GM21367 (cell line): Measurements from ENCODE around the gene CXorf38.
"Not testable (repeated sequence)": the region's sequence is repeated elsewhere in the genome, so short reads cannot be mapped to it uniquely, and the experiment has no call there.

Experiments used
- ATAC-seq: cut with Tn5 transposase; IDR thresholded peaks from one replicate; pipeline ENCODE4 v1.9.1; 2021; ENCODE audit not compliant: unreplicated experiment

Gene CXorf38

GRCh38 chrX:40628506-40628905 is 18.9 kb downstream of the CXorf38 start:
- no peak for ATAC-seq

GRCh38 chrX:40625294-40625693 is 22.1 kb downstream of the CXorf38 start:
- no peak for ATAC-seq

DNA sequence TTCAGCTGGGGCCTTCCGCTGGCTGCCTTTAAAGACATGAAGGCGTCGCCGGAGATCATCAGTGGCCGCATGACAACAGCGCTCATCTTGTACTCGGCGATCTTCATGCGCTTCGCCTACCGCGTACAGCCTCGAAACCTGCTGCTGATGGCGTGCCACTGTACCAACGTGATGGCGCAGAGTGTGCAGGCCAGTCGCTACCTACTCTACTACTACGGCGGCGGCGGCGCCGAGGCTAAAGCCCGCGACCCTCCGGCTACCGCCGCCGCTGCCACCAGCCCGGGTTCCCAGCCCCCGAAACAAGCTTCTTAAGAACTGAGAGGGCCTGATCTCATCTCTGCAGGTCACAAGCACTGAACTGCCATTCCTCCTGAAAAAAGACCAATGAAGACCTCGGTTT is 23.7 kb downstream of the CXorf38 start:
- ATAC-seq: no peak

GRCh38 chrX:40623139-40623536 is 24.2 kb downstream of the CXorf38 start, which contains the start of gene MPC1L:
MPC1L (plus strand) TSS chrX:40623428; CDS start chrX:40623566, 138 bp downstream.
- no peak for ATAC-seq

DNA sequence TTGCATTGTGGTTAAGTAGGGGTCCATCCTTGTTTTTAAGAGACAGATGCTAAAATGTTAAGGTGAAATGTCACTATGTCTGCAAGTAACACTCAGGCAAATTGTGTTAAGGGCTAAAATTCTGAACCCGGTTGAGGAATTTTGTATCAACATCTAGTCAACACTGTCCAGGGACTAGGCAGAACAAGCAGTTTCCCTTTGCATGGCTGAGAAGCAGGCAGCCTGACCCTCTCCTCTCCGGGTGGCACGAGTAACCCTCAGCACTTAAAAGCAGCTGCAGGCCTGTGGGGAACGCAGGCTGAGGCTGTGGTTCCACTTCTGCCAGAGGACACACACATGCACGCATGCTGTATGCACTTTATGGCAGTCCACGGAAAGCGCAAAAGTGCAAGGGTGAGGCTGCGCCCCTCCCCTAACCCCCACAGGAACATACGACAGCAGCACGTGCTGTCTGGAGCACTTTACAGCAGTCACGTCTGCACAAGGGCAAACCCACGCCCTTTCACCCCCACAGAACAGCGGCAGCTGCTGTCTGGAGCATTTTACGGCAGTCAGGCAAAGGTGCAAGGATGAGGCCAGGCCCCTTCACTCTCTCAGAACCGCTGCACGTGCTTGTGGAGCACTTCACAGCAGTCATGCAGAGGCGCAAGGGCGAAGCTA is 24.8 kb downstream of the CXorf38 start:
- no peak for ATAC-seq

GRCh38 chrX:40617566-40617965 is 29.8 kb downstream of the CXorf38 start:
- no peak for ATAC-seq

GRCh38 chrX:40615976-40616375 is 31.4 kb downstream of the CXorf38 start:
- no peak for ATAC-seq

- ATAC-seq: no peak
These were observed 34.9 kb downstream of the CXorf38 start for GRCh38 chrX:40612511-40612910.

- no peak for ATAC-seq
These were observed 40.0 kb downstream of the CXorf38 start for GRCh38 chrX:40607381-40607780.

DNA sequence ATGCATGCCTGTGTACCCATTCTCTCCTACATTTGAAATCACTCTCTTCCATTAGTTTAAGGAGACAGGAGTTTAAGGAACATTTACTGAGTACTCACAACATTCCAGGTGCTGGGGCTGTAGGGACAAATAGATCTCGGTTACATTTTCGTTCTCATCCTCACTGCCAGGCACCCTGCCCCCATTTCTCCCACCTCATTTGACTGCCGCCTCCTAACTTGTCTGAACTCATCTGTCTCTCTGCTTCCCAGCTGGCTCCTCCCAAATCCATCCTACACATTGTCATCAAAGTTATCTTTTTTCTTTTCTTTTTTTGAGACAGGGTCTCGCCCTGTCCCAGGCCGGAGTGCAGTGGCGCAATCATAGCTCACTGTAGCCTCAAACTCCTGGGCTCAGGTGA is 43.9 kb downstream of the CXorf38 start:
- no peak for ATAC-seq

- ATAC-seq: not testable (repeated sequence)
These were observed 57.6 kb downstream of the CXorf38 start for GRCh38 chrX:40589616-40590321.

GRCh38 chrX:40587623-40588022 is 59.7 kb downstream of the CXorf38 start:
- not testable (repeated sequence) for ATAC-seq

GRCh38 chrX:40582811-40583210 is 64.5 kb downstream of the CXorf38 start:
- no peak for ATAC-seq

DNA sequence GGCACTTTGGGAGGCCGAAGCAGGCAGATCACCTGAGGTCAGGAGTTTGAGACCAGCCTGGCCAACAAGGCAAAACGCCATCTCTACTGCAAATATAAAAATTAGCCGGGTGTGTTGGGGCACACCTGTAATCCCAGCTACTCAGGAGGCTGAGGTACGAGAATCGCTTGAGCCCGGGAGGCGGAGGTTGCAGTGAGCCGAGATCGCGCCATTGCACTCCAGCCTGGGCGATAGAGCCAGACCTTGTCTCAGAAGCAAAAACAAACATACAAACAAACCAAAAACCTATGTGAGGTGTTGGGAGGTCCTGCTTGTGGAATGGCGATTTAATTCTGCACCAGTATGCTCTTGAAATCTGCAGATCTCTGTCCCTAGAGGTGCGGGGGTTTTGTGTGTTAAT is 65.2 kb downstream of the CXorf38 start:
- ATAC-seq: not testable (repeated sequence)

DNA sequence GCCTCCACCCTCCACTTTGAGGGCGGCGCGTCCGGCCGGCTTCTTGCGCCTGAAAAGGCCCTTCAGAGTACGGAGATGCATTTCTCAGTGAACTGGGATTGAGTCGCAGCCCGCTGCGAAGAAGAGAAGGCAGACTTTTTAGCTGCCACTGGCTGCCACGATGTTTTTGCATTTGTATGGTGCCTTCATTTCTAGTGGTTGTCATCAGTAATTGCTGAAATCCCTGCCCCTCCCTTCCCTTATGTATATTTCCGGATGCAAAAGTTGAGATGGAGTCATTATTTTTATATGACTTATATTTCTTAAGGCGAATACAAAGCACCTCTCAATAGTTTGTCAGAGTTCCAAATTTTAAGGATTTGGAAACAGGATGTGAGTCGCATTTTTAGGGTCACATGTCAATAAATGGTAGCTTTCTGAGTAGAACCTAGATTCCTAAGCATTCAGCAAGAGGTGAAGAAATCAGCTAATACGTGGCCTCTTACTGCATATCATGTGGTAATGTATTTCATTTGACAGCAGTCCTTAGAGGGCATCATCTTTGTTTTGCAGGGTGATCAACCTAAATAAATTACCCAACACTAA is 65.9 kb downstream of the CXorf38 start:
- ATAC-seq: no peak

DNA sequence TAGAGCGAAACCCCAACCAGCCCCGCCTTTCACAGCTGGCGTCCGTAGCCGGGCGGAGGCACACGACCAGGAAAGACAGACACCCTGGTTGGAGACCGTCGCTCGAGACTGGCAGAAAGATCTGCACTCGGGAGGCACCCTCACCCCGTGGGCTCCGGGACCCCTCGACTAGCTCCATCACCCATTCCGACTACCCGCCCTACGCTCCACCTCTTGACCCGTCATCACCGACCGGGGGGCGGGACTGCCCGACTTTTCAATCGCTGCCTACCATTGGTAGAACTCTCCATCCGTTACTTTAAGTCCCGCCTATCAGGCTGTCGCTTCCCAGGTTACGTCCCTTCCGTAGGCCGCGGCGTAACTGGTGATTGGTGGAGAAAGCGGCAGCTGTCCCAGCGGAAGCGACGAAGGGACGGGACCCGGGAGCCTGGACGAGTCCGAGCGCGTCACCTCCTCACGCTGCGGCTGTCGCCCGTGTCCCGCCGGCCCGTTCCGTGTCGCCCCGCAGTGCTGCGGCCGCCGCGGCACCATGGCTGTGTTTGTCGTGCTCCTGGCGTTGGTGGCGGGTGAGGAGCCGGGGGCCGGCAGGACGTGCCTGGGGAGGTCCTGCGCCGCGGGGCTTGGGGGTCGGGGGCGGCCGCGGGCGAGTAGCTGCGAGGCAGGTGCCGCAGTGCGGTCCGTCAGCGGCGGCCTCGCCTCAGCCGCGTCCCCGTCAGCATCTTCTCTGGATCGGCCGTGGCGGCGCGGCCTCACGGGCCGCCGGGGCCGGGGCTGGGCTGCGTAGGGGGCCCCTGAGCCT is 66.6 kb downstream of the CXorf38 start, which contains the start of gene ATP6AP2:
Gene ATP6AP2, plus strand, starts transcription at position 434 of the 799 bp plus-strand sequence. Its CDS starts 96 bp downstream, at position 530.
- ATAC-seq: peak; percentile 94

- peak; percentile 40 for ATAC-seq
These were observed 67.3 kb downstream of the CXorf38 start for GRCh38 chrX:40579900-40580536.

DNA sequence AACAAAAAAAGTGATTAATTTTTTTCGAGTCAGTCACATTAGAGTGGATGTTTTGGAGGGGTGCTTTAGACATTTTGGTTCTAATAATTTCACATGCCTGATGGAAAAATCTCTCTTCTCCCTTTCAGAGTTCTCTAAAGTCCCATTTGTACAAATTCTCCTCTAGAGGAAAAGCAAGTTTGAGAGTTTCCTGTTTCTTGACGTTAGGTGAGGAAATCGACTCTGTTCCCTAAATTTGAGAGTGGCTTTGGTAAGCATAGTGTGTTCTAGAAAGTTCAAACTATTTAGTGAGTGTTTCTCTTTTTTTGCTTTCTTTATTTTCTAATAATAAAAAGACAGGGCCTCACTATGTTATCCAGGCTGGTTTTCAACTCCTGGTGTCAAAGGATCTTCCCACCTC is 68.2 kb downstream of the CXorf38 start:
- ATAC-seq: no peak

DNA sequence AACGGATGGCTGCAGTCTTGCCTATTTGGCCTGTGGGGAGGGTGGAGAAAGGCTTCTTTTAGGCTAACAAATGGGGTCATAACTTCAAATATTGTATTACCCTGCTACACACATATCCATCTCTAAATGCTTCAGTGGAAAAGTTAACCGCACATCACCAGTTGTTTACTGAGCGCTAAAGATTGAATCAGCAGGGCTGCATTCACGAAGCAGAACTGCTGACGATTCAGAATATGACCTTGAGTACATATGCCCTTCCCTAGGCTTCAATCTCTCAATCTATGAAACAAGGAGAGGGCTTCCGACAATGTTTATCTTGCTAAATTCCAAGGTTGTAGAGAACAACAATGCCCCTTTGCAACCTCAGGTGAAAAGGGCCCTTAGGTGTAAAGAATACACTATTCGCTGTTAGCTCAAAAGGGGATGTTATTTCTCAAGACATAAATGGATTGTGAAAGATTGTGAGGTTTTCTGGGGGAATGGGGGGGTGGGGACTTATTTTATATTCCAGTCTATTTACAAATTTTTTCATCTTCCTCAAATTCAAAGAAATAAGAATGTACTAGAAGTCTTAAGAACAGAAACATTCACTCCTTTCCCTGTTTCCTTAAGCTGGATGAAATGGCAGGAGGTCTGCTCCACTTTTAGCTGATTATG is 69.2 kb downstream of the CXorf38 start:
- ATAC-seq: no peak
